ENCODE measurements around the gene TDP2.

Gene TDP2

DNA sequence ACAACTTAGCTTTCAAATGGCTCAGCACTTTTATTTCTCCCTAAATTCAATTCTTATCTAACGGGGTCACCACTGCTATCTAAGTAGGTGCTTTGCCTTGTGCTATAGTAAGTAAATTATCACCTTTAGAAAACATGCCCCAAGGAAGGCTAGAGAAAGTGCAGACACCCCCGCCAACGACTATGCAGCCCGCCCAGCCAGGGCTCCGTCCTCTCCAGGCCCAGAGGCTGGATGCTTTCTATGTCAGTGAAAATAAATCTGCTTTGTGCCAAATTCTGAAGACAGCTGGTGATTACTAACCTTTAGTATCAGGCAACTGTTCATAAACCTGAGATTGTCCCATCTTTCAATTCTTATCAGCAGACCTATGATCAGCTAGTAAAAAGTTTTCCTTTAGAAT, 35.0 kb downstream of the TDP2 start:
- no peak for DNase-seq (ENCODE audit: low read depth)
- H3K4me3 ChIP-seq (replicated peaks; ENCODE audit: low read depth, low read length): no peak overlapping the region
- TF ChIP-seq, protein P1, sequence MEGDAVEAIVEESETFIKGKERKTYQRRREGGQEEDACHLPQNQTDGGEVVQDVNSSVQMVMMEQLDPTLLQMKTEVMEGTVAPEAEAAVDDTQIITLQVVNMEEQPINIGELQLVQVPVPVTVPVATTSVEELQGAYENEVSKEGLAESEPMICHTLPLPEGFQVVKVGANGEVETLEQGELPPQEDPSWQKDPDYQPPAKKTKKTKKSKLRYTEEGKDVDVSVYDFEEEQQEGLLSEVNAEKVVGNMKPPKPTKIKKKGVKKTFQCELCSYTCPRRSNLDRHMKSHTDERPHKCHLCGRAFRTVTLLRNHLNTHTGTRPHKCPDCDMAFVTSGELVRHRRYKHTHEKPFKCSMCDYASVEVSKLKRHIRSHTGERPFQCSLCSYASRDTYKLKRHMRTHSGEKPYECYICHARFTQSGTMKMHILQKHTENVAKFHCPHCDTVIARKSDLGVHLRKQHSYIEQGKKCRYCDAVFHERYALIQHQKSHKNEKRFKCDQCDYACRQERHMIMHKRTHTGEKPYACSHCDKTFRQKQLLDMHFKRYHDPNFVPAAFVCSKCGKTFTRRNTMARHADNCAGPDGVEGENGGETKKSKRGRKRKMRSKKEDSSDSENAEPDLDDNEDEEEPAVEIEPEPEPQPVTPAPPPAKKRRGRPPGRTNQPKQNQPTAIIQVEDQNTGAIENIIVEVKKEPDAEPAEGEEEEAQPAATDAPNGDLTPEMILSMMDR (IDR thresholded peaks at IDR 0.05; ENCODE audit: low read length, missing control alignments): no peak

DNA sequence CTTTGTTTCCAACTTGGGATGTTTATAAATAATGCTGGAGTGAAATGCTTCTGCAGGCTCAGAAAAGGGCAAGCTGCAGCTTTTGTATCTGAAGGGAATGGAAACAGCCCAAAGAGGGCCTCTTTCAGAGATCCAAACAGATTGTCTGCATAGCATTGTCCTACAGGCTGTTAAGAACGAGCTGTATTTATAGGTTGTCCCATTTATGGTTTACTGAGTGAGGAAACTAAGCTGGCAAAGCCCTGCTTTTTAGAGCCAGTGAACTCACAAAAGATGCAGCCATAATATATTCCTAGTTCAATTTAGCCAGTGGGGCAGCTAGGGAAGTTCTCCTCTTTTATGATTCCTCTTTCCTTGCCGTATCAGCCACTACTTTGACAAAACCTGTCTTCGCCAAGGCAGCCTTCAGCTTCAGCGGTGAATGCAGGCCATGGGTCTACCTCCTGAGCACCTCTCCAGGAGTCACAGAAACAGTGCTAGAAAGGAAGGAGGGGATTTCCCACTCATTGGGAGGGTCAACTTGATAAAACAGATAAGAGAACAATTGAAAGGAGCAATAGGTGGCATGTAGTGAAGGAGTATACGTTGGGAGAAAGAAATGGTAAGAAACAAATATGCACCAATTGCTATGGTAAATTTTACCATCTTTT, 35.7 kb downstream of the TDP2 start:
- TF ChIP-seq, protein P1 (IDR thresholded peaks at IDR 0.05; ENCODE audit: low read length, missing control alignments): no peak
- no peak overlapping the region for H3K4me3 ChIP-seq (replicated peaks; ENCODE audit: low read depth, low read length)
- DNase-seq (ENCODE audit: low read depth): no peak

DNA sequence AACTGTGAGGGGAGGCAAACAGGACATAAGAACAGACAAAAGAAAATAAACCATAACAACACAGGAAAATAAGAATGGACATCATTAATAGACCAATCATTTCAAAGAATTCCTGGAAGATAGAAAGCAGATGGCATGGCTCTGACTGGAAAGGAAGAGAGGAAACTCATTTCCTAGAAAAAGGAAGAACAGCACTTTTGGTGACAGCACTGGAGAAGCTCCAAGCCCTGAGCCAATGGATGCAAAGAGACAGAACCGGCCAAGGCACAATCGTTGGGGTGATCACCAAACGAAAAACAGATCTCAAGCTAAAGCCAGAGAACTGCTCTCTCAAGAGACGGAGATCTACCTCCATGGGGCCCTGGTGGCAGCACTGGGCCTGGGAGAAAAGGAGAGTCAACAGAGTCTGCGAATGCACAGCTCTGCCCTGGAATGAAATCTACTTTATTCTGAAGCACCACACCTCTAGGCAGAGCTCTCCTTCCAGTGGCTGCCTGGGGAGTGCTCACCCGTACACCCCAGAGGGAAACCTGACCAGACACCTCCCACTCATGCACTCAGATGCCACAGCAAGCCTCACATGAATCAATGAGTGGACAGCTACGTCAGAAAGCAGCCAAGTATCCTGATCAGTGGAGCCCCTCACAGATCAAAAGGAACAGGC, 44.9 kb downstream of the TDP2 start:
- TF ChIP-seq, protein P1 (IDR thresholded peaks at IDR 0.05; ENCODE audit: low read length, missing control alignments): no peak
- no peak overlapping the region for H3K4me3 ChIP-seq (replicated peaks; ENCODE audit: low read depth, low read length)
- no peak for DNase-seq (ENCODE audit: low read depth)

DNA sequence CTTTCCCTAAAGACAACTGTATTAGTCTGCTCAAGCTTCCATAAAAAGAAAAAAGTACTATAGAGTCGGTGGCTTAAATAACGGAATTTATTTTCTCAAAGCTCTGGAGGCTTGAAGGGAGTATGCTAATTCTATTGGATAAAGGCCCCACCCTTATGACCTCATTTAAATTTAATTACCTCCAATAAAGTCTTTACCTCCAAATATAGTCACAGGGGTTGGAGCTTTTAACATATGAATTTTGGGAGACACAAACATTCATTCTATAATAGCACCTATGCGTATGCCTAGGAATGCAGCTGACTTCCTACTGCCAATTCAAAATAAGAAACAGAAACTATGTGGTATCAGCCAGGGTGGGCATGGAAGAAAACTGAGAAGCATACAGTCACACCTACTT, 46.1 kb downstream of the TDP2 start:
- H3K4me3 ChIP-seq (replicated peaks; ENCODE audit: low read depth, low read length): no peak overlapping the region
- no peak for DNase-seq (ENCODE audit: low read depth)
- TF ChIP-seq, protein P1 (IDR thresholded peaks at IDR 0.05; ENCODE audit: low read length, missing control alignments): no peak

DNA sequence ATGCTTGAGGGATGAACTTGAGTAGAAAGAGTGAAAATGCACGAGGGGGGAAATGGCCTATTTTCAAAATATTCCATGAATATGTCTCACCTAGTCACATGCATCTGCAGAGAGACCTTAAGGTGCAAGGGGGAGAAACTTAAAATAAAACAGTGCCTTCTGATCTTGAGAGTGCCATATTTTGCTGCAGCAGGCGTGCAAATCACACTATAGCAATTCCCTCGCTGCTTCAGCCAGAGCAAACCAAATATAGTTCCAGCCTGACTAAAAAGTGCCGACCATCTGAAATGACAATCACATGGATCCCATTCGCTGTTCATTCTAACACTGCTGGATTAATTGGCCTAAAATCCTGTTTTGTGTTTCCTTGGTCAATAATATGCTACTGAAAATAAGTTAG, 47.0 kb downstream of the TDP2 start:
- H3K4me3 ChIP-seq (replicated peaks; ENCODE audit: low read depth, low read length): no peak overlapping the region
- DNase-seq (ENCODE audit: low read depth): no peak
- TF ChIP-seq, protein P1 (IDR thresholded peaks at IDR 0.05; ENCODE audit: low read length, missing control alignments): no peak

DNA sequence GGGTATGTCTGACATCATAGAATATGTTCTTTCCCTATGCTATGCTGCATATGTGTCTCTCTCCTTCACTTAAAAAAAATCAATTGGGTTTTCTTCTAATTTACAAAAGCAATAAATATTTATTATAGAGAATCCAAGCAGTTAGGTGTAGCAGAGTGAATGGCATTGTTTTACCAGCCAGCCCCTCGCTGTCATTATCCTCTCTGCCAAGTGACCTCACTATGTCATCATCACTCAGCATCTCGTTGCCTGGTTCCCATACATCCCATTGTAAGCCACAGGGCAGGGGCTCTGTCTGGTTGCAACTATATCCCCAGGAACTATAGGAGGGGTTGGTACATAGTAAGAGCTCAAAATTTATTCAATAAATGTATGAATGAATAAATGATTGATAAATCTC, 52.1 kb downstream of the TDP2 start:
- no peak for DNase-seq (ENCODE audit: low read depth)
- no peak overlapping the region for H3K4me3 ChIP-seq (replicated peaks; ENCODE audit: low read depth, low read length)
- TF ChIP-seq, protein P1 (IDR thresholded peaks at IDR 0.05; ENCODE audit: low read length, missing control alignments): no peak

DNA sequence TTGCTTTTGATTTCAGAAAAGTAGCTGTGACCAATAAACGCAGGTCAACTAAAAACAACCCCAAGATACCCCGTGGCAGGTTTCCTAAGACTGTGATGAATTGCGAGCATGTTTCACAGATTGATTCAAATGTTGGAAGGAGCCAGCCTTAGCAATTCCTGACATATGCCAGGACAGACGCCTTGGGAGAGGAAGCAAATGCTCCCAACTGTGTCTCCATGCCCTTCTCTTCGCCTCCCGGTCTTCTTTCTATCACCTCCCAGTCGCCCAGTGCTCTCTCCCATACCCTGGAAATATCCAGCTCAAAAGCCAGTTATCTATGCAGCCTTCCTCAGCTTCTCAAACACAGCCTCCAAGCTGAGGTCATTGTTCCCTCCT, 52.7 kb downstream of the TDP2 start:
- TF ChIP-seq, protein P1 (IDR thresholded peaks at IDR 0.05; ENCODE audit: low read length, missing control alignments): no peak
- DNase-seq (ENCODE audit: low read depth): no peak
- H3K4me3 ChIP-seq (replicated peaks; ENCODE audit: low read depth, low read length): no peak overlapping the region
